CD4-positive, alpha-beta T cell treated with Interleukin-21 for 1 hour (primary cell): Measurements from ENCODE around the gene LRRC4C.

Source experiments
- DNase-seq: peaks from one replicate; pipeline ENCODE4 v3.0.0-alpha.2; 2020

The LRRC4C gene

DNA sequence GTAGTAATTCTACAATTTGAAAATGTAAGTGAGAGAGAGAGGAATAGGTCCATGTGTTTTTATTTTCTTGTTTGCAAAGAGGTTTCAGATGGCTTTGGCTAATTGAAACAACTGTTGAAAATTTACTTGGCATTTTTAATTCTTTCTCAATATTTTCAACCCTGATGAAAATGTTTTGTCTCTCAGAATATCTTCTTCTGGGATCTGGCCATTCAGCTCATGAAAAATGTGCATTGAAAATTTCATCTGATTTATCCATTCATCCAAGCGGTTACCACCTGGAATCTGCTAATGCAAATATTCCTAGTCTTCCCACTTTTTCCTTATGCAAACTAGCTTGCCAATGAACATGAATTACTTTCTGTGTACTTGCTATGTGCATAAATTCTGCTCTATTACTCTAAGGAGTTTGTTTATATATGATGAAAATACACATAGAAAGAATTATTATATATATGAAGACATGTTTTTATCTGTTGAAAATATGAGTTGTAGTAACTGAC, 621.2 kb downstream of the LRRC4C start:
- DNase-seq = no peak

DNA sequence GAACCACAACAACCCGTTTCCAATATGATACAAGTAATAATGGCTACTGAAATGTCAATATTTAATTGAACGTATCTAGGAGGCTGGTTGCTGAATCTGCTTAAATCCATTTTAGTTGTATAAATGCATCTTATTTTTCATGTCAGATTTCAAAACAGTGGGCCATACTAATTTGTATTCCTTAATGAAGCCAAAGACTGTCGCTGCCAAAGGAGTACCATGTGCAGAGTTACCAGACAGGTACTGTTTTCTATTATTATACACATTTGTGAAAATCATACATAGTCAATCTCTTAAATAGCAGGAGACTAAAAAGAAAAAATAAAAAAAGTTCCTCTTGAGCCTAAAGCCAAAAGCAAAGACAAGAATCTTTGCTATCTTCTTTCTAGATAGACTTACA, 632.3 kb downstream of the LRRC4C start:
- DNase-seq = no peak

DNA sequence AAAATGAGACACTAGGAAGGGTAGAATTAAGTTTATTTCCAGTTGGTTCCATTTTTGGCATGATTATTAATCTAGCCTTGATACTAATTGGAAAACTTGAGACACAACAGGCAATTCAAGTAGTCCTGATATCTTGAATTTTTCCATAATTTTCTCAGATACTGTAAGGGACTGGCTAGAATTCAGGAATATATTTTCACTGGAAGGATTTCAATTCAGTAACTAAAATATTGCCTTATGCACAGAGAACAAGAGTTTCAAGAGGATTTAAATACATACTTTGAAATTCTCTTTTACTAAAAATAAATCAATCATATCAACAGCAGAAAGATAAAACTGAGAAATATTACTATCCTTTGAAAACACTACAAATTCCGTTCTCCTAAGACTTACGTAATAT, 632.9 kb downstream of the LRRC4C start:
- DNase-seq = no peak

DNA sequence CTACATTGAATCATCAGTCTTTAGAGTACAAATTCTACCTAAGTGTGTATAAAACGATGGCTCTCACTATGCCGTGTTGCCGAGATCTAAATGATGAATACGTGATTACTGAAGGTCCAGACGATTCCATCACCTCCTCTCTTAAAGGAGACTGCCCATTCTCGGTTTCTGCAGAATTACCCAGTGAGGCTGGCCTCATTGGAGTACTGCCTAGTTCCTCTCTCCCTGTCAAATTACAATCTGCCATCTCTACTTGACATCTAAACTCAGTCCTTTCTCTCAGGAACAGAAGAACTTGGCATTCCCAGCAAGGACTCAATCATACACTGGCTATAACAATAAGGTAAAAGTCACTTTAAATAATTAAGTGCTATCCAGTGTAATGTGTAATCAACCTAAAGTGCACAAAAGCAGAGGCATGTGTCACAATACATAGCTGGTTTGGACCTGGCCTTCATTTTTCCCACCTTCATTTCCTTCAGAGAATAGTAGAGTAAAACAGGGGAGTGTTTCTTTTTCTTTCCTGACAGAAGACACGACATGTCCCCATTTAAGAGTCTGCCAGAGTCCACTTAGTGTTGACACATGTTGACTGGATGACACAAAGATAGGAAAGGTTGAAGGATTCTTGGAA, 634.1 kb downstream of the LRRC4C start:
- DNase-seq = no peak

DNA sequence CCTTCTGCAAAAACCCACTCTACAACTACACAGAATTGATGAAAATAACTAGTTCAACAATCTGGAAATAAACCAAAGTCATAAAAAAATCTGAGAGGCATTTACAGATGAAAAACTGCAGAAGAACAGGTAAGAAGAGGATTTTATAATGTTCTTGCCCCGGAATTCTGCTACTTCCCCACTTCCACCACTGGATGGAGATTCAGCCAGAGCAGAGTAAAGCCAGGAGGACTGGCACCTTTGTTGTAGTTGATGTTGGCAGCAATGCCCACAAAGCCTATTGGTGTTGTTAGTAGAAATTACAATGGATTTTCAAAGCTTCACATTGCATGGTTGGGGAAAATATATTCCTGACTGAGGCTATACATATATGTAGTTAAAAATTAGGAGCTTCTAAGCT, 640.2 kb downstream of the LRRC4C start:
- DNase-seq = no peak

DNA sequence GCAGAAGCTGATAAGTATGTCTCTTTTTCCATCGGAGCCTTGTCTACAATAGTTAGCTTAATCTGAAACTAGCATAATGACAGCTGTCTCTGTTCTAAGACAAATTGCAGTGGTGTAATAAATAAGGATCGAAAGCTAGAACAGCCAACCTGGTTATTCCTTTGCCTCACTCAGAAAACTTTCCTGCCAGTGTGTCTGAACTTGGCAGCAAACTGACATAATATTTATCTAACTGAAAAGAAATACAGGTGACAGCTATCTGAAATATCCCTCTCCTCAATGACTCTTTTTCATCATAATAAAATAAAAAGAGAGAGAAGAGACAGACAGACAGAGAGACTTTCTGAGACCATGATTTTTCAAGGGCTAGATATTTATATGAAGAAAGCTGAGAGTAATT, 642.5 kb downstream of the LRRC4C start:
- no peak for DNase-seq

DNA sequence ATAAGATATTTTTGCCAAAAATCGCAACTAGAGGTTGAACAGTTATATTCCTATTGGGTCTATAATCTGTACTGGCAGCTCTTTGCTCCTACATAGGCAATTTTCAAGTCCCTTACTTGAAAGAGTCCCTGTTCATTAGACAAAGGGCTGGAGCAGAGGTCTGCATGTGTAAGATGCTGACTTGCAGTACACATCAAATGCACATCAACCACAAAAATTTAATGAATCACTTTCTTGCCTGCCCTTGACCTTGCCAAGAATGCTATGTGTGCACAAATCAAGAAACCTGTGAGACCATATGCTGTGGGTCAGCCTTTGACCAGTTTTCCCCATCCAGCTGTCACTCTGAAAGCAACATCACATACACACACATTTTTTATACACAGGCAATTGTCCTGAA, 661.5 kb downstream of the LRRC4C start:
- no peak for DNase-seq

GRCh38 chr11:40787224-40787623, 672.2 kb downstream of the LRRC4C start:
- DNase-seq = no peak

DNA sequence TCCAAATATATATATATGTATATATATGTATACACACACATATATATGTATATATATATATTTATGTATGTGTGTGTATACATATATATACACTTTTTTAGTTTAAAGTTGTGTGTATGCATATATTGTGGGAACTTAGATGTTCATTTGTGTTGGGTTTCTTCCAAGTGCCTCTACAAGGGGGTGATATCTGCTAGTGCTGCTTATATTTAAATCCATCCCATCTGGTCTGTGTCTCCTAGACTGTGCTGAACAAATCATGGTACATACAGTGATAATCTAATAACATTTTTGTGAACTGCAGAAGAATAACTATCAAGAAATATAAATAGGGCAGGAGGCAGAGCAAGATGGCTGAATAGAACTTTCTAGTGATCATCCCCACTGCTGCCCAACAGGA, 696.4 kb downstream of the LRRC4C start:
- no peak for DNase-seq

DNA sequence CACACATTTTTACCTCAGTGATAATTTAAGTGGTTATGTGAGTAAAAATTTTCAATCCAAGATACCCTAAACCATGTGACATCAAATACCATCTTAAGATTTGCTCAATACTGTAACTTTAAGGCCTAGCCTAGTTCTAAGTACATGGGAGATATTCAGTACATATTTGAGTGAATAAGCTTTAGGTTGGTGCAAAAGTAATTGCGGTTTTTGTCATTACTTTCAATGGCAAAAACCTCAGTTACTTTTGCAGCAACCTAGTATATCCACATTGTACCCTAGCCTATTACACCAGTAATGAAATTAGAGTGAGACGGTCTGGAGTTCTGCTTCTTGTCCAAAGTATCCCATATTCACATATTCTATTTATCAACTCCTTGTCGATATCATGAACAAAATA, 700.1 kb downstream of the LRRC4C start:
- no peak for DNase-seq

DNA sequence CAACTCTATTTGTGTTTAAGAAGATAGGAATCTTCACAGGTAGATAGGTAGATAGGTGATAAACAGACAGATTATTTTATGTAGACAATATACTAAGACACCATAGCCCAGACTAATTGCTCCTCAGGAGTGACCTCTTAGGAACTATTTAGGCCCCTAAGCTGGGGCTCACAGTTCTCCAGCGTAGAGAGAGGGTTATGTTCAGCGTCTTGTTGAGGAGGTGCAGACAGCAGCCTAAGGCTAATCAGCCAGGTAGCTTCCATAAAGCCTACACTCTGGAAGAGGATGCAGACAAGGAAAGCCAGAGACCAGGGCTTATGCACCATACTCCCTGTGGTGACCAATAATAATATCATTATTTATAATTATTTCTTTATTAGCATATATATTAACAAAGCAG, 705.2 kb downstream of the LRRC4C start:
- no peak for DNase-seq

DNA sequence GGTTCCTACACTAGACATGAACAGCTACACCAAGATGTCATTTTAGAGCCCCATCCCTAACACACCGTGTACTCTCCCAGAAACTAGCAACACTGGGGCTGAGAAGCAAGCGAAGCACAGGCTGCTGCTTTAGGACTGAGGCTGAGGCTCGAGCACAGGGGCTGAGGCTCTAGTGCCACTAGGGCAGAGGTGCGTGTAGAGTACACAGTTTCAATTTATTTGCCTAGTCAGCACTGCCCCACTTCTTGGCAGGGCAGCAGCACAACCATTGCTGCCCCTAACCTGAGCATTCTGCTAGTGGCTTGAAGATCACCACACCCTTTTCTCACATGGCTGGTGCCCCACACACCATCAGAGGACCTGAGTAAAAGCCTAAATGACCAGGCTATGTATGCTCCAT, 713.2 kb downstream of the LRRC4C start:
- no peak for DNase-seq

GRCh38 chr11:40732132-40732531, 727.3 kb downstream of the LRRC4C start:
- no peak for DNase-seq

GRCh38 chr11:40722179-40722795, 737.2 kb downstream of the LRRC4C start:
- DNase-seq = no peak

DNA sequence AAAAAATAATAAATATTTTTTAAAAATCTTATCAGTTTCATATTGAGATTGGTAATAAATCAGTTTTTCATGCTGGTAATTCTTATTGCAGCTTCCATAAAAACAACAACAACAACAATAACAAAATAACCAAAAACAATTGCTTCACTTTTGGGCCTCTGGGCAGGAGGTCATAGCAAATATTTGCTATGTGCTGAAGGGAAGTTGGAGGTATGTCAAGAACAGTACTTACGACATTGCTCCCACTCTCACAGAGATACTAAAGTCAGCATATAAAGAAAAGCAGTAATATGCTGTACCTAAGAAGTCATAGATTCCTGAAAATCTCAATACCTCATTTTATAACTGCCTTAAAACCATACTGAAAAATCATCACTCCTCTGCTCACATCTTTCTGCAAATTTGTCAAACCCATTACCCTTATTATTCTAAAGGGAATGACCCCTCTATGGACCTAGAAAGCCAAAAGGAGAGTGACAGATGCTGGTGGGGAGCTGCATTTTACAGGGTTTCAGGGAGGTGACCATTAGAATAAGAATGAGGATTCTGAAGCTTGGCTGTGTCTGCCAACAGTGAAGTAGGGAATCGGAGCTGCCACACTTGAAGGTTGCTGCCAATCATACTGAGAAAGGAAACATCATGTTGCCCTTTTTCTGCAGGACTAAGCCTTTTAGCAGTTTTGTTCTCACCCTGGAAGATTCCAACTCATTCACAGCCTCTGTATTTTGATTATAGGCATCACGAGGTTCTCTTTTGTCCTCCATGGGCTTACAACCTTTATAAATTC, 742.9 kb downstream of the LRRC4C start:
- DNase-seq = no peak

DNA sequence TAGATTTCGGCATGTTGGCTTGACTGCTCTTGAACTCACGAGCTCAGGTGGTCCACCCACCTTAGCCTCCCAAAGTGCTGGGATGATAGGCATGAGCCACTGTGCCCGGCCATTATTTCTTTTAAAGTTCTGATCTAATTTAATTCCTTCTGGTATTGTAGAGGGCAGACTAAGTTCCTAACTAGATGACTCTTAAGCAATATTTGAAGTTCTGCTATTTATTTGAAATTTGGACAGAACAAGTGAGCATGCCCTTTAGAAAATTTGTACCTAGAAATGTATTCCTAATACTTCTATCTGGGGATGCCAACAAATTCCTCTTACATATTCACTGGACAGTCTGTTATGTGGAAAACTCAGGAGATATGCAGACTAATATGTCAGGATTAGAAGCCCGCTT, 746.4 kb downstream of the LRRC4C start:
- no peak for DNase-seq

DNA sequence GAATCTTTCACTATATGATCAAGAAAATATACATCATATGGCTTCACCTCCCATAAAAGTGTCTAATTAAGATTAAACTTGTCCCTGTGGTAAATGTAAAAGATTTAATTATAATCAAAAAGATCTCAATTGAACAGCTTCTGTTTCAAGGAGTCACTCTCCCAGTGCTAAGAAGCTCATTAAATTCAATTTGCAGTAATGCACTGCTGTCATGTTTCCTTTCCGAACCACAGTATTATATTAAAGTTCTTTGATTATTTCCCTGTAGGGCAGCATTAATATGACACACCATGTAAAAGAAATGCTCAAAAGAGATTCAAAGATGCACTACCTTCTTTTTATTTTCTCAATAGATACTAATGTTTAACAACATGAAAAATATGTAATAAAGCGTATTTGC, 758.4 kb downstream of the LRRC4C start:
- DNase-seq = no peak

DNA sequence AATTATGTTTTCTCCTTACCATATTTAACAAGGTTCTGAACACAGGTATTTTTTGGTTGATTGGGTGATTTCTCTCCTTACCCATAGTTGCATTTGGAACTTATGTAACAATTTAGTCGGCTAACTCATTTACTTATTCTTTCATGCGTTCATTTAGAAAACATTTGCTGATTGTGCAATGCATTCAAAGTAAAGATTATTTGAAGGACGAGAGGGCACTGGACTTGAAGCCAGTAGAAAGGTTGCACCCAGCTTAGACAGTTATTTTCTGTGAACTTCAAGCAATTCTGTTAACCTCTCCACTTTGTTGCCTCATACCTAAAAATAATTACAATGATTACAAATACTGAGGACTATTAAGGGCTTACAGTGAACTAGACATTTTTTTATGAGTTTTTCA, 769.6 kb downstream of the LRRC4C start:
- DNase-seq = no peak

DNA sequence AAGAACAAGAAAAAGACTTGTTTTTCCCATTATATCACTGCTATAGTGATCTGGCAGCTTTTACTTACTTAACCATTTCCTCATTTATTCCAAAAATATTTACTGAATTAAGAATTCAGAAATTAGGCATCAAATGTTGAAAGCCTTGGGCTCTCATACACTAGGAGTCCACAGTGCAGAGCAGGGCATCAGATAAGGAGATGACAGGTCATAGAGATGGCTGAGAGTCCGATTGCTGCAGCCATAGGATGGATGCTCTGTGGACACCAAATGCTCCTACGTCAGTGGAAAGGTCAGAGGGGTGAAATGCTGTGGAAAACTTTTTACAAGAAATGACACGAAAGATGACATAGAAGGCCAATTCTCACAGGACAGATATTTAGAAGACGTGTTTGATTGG, 771.1 kb downstream of the LRRC4C start:
- DNase-seq = no peak

DNA sequence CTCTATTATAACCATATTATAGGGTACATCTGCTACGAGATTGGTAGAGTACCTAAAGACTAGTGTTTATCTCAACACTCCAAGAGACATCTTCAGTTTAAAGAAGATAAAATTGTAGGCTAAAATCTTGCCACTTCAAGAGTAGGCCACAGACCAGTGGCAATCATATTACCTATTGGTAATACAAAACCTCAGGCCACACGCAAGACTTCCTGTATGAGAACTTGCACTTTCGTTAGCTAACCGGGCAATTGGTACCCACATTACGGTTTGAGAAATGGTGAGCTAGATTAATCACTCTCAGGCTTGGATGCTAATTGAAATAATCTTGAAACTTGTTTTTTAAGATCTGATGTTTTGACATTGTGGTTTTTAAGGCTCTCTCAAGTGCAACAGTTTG, 772.7 kb downstream of the LRRC4C start:
- DNase-seq = no peak

DNA sequence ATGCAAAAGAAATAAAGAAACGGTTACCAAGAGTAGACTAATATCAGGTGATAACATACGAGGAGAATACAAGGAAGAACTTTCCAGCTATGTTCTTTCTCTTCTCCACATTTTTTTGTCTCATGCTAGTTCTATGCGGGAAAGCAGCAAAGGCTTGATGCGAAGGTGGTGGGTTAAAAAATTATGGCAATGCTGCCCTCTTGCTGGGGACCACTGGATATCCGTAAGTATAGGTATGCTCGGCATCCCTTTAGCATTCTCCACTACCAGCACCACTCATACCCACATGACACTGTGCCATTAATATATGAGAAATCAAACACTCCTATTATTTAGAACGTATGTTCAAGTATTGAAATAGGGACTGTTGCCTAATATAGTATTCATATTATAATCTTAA, 776.4 kb downstream of the LRRC4C start:
- no peak for DNase-seq

DNA sequence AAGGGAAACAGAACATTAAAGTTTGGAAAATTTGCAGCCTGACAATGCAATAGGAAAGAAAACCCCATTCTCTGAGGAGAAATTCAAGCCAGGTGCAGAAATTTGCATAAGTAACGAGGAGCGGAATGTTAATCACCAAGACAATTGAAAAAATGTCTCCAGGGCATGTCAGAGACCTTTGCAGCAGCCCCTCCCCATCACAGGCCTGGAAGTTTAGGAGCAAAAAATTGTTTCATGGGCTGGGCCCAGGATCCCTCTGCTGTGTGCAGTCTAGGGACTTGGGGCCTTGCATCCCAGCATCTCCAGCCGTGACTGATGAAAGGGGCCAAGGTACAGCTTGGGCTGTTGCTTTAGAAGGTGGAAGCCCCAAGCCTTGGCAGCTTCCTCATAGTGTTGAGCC, 780.2 kb downstream of the LRRC4C start:
- no peak for DNase-seq

GRCh38 chr11:40647295-40647694, 812.2 kb downstream of the LRRC4C start:
- DNase-seq = no peak

DNA sequence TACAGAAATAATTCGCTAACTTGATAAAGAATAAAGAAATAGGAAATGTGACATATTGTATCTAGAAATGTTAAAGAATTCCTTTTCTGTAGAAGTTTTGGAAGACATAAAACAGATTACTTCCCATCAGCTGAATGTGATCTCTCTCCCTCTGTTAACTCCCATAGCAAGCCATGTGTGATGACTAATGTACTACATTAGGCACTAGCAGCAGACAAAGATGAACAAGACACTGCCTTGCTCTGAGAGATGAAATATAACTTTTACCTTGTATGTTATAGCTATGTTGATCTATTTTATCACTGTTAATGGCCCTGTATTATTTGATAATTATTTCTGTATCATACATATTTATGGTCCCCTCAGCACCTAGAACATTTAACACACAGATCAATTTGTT, 817.2 kb downstream of the LRRC4C start:
- DNase-seq = no peak
